Superior temporal gyrus (tissue), 1 donor: ENCODE measurements around the gene SLC16A10.
"Not testable (repeated sequence)": the region's sequence is repeated elsewhere in the genome, so short reads cannot be mapped to it uniquely, and the experiment has no call there.

Experiments used
- DNase-seq: peaks from one replicate; pipeline ENCODE4 v3.0.0-alpha.2; 2016; ENCODE audit errors: extremely low spot score

The SLC16A10 gene

GRCh38 chr6:111215131-111215530 lies 127.8 kb downstream of the SLC16A10 start:
- DNase-seq: no peak

GRCh38 chr6:111219785-111220184 lies 132.5 kb downstream of the SLC16A10 start:
- no peak for DNase-seq

- DNase-seq: no peak
These were observed 133.2 kb downstream of the SLC16A10 start for GRCh38 chr6:111220383-111221031.

- DNase-seq: no peak
These were observed 134.5 kb downstream of the SLC16A10 start for GRCh38 chr6:111221804-111222203.

GRCh38 chr6:111222341-111222740 lies 135.0 kb downstream of the SLC16A10 start:
- no peak for DNase-seq

- DNase-seq: no peak
These were observed 140.8 kb downstream of the SLC16A10 start for GRCh38 chr6:111228094-111228493.

GRCh38 chr6:111230351-111231089 lies 143.2 kb downstream of the SLC16A10 start:
- DNase-seq: no peak

- DNase-seq: no peak
These were observed 143.8 kb downstream of the SLC16A10 start for GRCh38 chr6:111231090-111231459.

- DNase-seq: no peak
These were observed 150.5 kb downstream of the SLC16A10 start for GRCh38 chr6:111237852-111238251.

- no peak for DNase-seq
These were observed 151.3 kb downstream of the SLC16A10 start for GRCh38 chr6:111238464-111239119.

- no peak for DNase-seq
These were observed 152.2 kb downstream of the SLC16A10 start for GRCh38 chr6:111239461-111239860.

GRCh38 chr6:111242452-111242851 lies 155.1 kb downstream of the SLC16A10 start:
- no peak for DNase-seq

- DNase-seq: no peak
These were observed 155.8 kb downstream of the SLC16A10 start for GRCh38 chr6:111243095-111243494.

- no peak for DNase-seq
These were observed 161.5 kb downstream of the SLC16A10 start for GRCh38 chr6:111248789-111249188.

- DNase-seq: no peak
These were observed 163.6 kb downstream of the SLC16A10 start for GRCh38 chr6:111250791-111251354.

GRCh38 chr6:111252726-111253125 lies 165.4 kb downstream of the SLC16A10 start:
- DNase-seq: no peak

GRCh38 chr6:111254004-111254778 lies 166.9 kb downstream of the SLC16A10 start:
- no peak for DNase-seq

- DNase-seq: no peak
These were observed 167.5 kb downstream of the SLC16A10 start for GRCh38 chr6:111254779-111255166.

- not testable (repeated sequence) for DNase-seq
These were observed 168.5 kb downstream of the SLC16A10 start for GRCh38 chr6:111255838-111256237.

GRCh38 chr6:111256646-111257045 lies 169.3 kb downstream of the SLC16A10 start:
- DNase-seq: no peak

GRCh38 chr6:111258010-111258409 lies 170.7 kb downstream of the SLC16A10 start:
- DNase-seq: no peak

- no peak for DNase-seq
These were observed 171.3 kb downstream of the SLC16A10 start for GRCh38 chr6:111258615-111259088.
